ENCODE measurements around the gene PRR5.

DNA sequence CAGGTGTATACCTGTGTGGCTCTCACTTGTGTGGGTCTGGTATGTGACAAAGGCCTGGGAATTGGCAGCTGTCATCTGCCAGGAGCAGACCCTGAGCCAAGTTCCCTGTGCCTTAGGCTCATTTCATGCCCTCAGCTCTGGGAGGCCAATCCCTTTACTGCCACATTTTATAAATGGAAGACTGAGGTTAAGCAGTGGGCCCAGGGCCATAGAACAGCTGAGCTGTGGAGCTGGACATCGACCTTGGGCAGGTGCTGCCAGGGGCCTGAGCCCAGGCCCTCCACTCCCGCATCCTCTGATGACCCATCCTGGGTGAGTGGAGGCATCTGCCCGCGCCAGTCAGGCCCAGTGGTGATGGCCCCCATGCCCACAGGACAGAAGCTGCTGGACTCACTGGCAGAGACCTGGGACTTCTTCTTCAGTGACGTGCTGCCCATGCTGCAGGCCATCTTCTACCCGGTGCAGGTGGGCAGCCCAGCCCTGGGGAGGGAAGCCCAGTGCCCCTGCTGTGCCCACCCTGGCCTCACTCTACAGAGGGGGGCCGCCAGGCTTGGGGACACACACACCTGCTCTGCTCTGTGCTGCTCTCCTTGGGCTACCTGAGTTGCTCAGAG, 29.5 kb downstream of the PRR5 start:
- TF ChIP-seq POLR2A (IDR thresholded peaks at IDR 0.05; ENCODE audit: low read depth, low read length) (no peak), PAX5 (IDR thresholded peaks at IDR 0.05; ENCODE audit: insufficient read depth, low read length, severe bottlenecking) (no peak), POLR2AphosphoS5 (IDR thresholded peaks at IDR 0.05; ENCODE audit: low read depth, low read length) (no peak), TAF1 (IDR thresholded peaks at IDR 0.05; ENCODE audit: low read depth, low read length) (no peak)

Measured in GM12891 (cell line).